Activated T-helper 1 cell treated with anti-CD3 and anti-CD28 coated beads, Interleukin-2, amount 50 U/mL, for 16 hours (primary cell): Measurements from ENCODE around the gene GPR37L1.

ENCODE experiments used
- DNase-seq, 2 donors: peaks; one replicate each; pipeline ENCODE4 v3.0.0-alpha.2; 2020; ENCODE audit warnings: low read depth in 1 of 2, low spot score in 1 of 2

The GPR37L1 gene

GRCh38 chr1:202154148-202154765, 31.5 kb downstream of the GPR37L1 start:
- DNase-seq, result no peak

- DNase-seq, result no peak
Observed at GRCh38 chr1:202154766-202155477, 32.2 kb downstream of the GPR37L1 start.

GRCh38 chr1:202155478-202156021, 32.8 kb downstream of the GPR37L1 start:
- DNase-seq, result no peak

- no peak for DNase-seq
Observed at GRCh38 chr1:202156590-202156989, 33.9 kb downstream of the GPR37L1 start.

- DNase-seq, result no peak
Observed at GRCh38 chr1:202157945-202158344, 35.2 kb downstream of the GPR37L1 start.

- no peak for DNase-seq
Observed at GRCh38 chr1:202158810-202159533, 36.3 kb downstream of the GPR37L1 start.

GRCh38 chr1:202159534-202160371, 37.0 kb downstream of the GPR37L1 start:
- DNase-seq, result peak in 1 of 2 donors; percentile 36

- peak; percentile 59 to 73 for DNase-seq
Observed at GRCh38 chr1:202160377-202160940, 37.7 kb downstream of the GPR37L1 start, which contains the start of gene PTPN7. TSS of gene PTPN7 (minus strand) at chr1:202160602. CDS start at chr1:202159402, 1,200 bp downstream.

GRCh38 chr1:202161151-202162046, 38.7 kb downstream of the GPR37L1 start:
- no peak for DNase-seq

GRCh38 chr1:202162047-202162417, 39.3 kb downstream of the GPR37L1 start:
- peak in 1 of 2 donors; percentile 46 for DNase-seq

- no peak for DNase-seq
Observed at GRCh38 chr1:202162418-202163280, 39.9 kb downstream of the GPR37L1 start.

GRCh38 chr1:202163281-202164270, 40.9 kb downstream of the GPR37L1 start:
- no peak for DNase-seq

GRCh38 chr1:202164271-202165037, 41.7 kb downstream of the GPR37L1 start:
- peak; percentile 50 to 59 for DNase-seq

- no peak for DNase-seq
Observed at GRCh38 chr1:202165267-202165941, 42.7 kb downstream of the GPR37L1 start.

GRCh38 chr1:202165942-202166843, 43.5 kb downstream of the GPR37L1 start:
- no peak for DNase-seq
